ENCODE data around the gene LRIT1.

Gene LRIT1

DNA sequence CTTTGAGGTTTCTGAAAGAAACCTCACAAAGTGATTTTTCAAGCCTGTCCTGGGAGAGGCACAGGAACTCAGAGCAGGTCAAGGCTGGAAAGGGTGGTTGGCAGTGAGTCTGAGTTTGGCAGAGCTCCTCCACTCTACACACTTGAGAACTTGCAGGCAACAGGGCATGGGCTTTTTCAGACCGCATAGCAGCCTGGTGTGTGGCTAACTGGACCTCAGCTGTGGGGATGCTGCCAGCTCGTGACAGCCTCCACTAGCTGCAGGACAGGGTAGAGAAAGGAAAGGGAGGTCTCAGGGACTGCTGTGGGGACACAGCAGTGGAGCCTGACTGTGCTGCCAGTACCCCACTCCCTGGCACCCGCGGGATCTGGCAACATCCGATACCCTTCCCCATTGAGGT lies 44.4 kb downstream of the LRIT1 start:
- no peak overlapping the region for H3K4me3 ChIP-seq (ENCODE audit: low read depth, low read length)
- TF ChIP-seq, protein P1, sequence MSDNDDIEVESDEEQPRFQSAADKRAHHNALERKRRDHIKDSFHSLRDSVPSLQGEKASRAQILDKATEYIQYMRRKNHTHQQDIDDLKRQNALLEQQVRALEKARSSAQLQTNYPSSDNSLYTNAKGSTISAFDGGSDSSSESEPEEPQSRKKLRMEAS (IDR thresholded peaks at IDR 0.05; ENCODE audit: low read depth, low read length), result no peak
- TF ChIP-seq POLR2A (IDR thresholded peaks at IDR 0.05; ENCODE audit: extremely low read depth, insufficient read length), result no peak
- no peak for TF ChIP-seq MYC (IDR thresholded peaks at IDR 0.05; ENCODE audit: low read depth, low read length)
- TF ChIP-seq CTCF (IDR thresholded peaks at IDR 0.05; ENCODE audit: low read depth, low read length), result no peak
- no peak for DNase-seq (ENCODE audit: low read depth)

- TF ChIP-seq CTCF (IDR thresholded peaks at IDR 0.05; ENCODE audit: low read depth, low read length) (no peak), MYC (IDR thresholded peaks at IDR 0.05; ENCODE audit: low read depth, low read length) (no peak)
- H3K4me3 ChIP-seq (ENCODE audit: low read depth, low read length), result no peak overlapping the region
- DNase-seq (ENCODE audit: low read depth), result peak; percentile 44
Measured at GRCh38 chr10:84196083-84196482, 45.3 kb downstream of the LRIT1 start.

- no peak for DNase-seq (ENCODE audit: low read depth)
- no peak overlapping the region for H3K4me3 ChIP-seq (ENCODE audit: low read depth, low read length)
- TF ChIP-seq CTCF (IDR thresholded peaks at IDR 0.05; ENCODE audit: low read depth, low read length), result no peak
- no peak for TF ChIP-seq MYC (IDR thresholded peaks at IDR 0.05; ENCODE audit: low read depth, low read length)
- TF ChIP-seq, protein P1 (IDR thresholded peaks at IDR 0.05; ENCODE audit: low read depth, low read length), result no peak
- no peak for TF ChIP-seq POLR2A (IDR thresholded peaks at IDR 0.05; ENCODE audit: extremely low read depth, insufficient read length)
Measured at GRCh38 chr10:84195044-84195830, 46.1 kb downstream of the LRIT1 start.

DNA sequence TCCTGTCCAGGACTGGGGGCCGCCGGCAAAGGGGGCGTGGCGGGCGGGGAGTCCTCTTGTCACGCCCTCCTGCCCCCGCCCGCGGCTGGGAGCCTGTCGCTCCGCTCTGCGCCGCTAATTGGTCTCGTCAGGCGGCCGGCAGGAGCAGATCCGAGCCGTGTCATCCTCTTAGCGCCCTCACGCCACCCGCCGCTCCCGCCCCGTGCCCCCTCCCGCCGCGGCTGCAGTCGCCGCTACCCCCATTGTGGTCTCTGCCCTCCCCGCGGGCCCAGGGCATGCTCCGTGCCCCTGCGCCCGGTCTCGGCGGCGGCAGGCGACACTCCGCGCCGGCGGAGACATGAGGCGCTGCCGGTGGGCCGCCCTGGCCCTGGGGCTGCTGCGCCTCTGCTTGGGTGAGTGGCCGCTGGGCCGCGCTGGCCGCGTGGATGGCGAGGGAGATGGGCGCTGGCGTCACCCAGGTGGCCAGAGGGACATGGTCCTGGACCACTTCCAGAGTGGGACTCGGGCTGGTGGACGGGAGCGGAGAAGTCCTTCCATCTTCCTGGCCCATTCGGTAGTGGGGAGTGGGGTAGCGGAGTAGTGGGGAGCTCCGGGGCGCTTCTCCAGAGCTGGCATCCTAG lies 46.8 kb downstream of the LRIT1 start, which contains the start of gene CDHR1:
Gene CDHR1, plus strand, starts transcription at position 114 of the 620 bp plus-strand sequence. Its CDS starts 224 bp downstream, at position 338.
- DNase-seq (ENCODE audit: low read depth), result peak; percentile 61
- no peak for TF ChIP-seq POLR2A (IDR thresholded peaks at IDR 0.05; ENCODE audit: extremely low read depth, insufficient read length)
- no peak for TF ChIP-seq MYC (IDR thresholded peaks at IDR 0.05; ENCODE audit: low read depth, low read length)
- TF ChIP-seq CTCF (IDR thresholded peaks at IDR 0.05; ENCODE audit: low read depth, low read length), result no peak
- TF ChIP-seq, protein P1 (IDR thresholded peaks at IDR 0.05; ENCODE audit: low read depth, low read length), result no peak
- H3K4me3 ChIP-seq (ENCODE audit: low read depth, low read length), result peak within 1 kb of the TSS; percentile 34

DNA sequence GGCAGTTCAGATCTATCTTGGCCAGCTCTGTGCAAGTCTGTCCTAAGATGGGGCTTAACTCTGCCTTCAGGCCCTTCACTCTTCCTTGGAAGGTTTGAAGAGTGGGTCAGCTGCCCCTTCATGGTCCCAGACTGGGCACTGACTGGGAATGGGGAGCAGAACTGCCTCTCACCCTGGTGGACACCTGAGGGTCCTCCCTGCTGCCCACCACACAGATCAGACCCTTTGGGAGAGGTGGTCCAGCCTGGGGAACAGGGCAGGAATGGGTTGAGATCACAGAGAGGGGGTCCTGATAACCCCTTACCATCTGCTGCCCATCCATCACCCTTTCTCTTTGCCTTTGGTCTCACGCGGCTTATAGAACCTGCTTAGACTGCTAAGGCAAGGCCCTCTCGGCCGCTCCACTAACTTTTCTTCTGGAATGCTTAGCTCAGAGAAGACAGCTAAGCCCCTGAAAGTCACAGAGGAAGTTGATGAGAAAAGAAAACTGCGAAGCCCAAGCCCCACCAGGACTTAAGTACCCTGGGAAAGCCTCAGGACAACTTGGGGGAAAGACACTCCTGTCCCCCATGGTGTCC lies 47.4 kb downstream of the LRIT1 start:
- peak overlapping the region; percentile 34 for H3K4me3 ChIP-seq (ENCODE audit: low read depth, low read length)
- TF ChIP-seq, protein P1 (IDR thresholded peaks at IDR 0.05; ENCODE audit: low read depth, low read length), result no peak
- TF ChIP-seq MYC (IDR thresholded peaks at IDR 0.05; ENCODE audit: low read depth, low read length) (no peak), CTCF (IDR thresholded peaks at IDR 0.05; ENCODE audit: low read depth, low read length) (no peak), POLR2A (IDR thresholded peaks at IDR 0.05; ENCODE audit: extremely low read depth, insufficient read length) (no peak)
- no peak for DNase-seq (ENCODE audit: low read depth)
